ENCODE measurements around the gene WDFY2.

- TF ChIP-seq CTCF (conservative IDR thresholded peaks at IDR 0.05 in 1 of 2, IDR thresholded peaks at IDR 0.05 in 1 of 2; ENCODE audit: extremely low read depth in 1 of 2, insufficient read depth in 1 of 2, low read depth in 1 of 2, low read length in 2 of 2), result no peak
- no peak for TF ChIP-seq EZH2 (IDR thresholded peaks at IDR 0.05; ENCODE audit: borderline replicate concordance, low read length)
These were observed 92.5 kb downstream of the WDFY2 start for GRCh38 chr13:51676739-51677138.

All from mammary epithelial cell (primary cell).